ENCODE data around the gene RAD51B.
A peak's percentile ranks its signal among the peaks of the same experiment; 100 is the strongest.

- no peak for TF ChIP-seq FEZF1 (tag by site-specific recombination; IDR thresholded peaks at IDR 0.05)
- no peak for TF ChIP-seq PRDM10 (tag by site-specific recombination; IDR thresholded peaks at IDR 0.05)
- no peak for TF ChIP-seq ZBTB21 (tag by site-specific recombination; IDR thresholded peaks at IDR 0.05)
- TF ChIP-seq ZNF670 (tag by site-specific recombination; IDR thresholded peaks at IDR 0.05; ENCODE audit: low read depth): no peak
- TF ChIP-seq YY1 (tag by site-specific recombination; IDR thresholded peaks at IDR 0.05): no peak
- TF ChIP-seq CTCF (tag by site-specific recombination; IDR thresholded peaks at IDR 0.05): peak; percentile 48
- no peak for TF ChIP-seq KLF9 (tag by site-specific recombination; IDR thresholded peaks at IDR 0.05; ENCODE audit: low read depth)
- TF ChIP-seq ZNF214 (tag by site-specific recombination; IDR thresholded peaks at IDR 0.05; ENCODE audit: borderline replicate concordance): no peak
- no peak for TF ChIP-seq ZNF274 (IDR thresholded peaks at IDR 0.05; ENCODE audit: low read length)
- TF ChIP-seq ZNF274 (tag by site-specific recombination; IDR thresholded peaks at IDR 0.05; ENCODE audit: borderline replicate concordance): no peak
- TF ChIP-seq RBAK (tag by site-specific recombination; IDR thresholded peaks at IDR 0.05): no peak
- TF ChIP-seq ZNF785 (tag by site-specific recombination; IDR thresholded peaks at IDR 0.05): no peak
- no peak for TF ChIP-seq ZNF280D (tag by site-specific recombination; IDR thresholded peaks at IDR 0.05)
- no peak for TF ChIP-seq SP2 (tag by site-specific recombination; IDR thresholded peaks at IDR 0.05)
- no peak for TF ChIP-seq TCF7L2 (IDR thresholded peaks at IDR 0.05; ENCODE audit: borderline replicate concordance, low read depth, low read length)
These were observed 399.8 kb downstream of the RAD51B start for GRCh38 chr14:68219407-68219806.

All from HEK293 (cell line).